HL-60 (cell line): ENCODE measurements around the gene CDC25A.

Experiments
- DNase-seq, 2 experiments: peaks; one replicate each; pipeline ENCODE4 v3.0.0-alpha.2; 2010 to 2020; ENCODE audit warnings: low read depth in 1 of 2, low spot score in 1 of 2
- H3K27ac ChIP-seq: fragments of 250-450 bp; sonication (Bioruptor Pico); replicated peaks from 2 replicates; pipeline ENCODE4 v1.5.1; 2020; ENCODE audit warnings: mild to moderate bottlenecking, moderate library complexity
- H3K27me3 ChIP-seq: fragments of 250-450 bp; sonication (Bioruptor Pico); 2 replicates; pipeline ENCODE4 v1.5.1; 2021; ENCODE audit warnings: mild to moderate bottlenecking, moderate library complexity; ENCODE audit not compliant: insufficient read depth, poor library complexity, severe bottlenecking
- H3K4me3 ChIP-seq: replicated peaks from 2 replicates; pipeline ENCODE4 v1.5.1; 2011; ENCODE audit warnings: mild to moderate bottlenecking, control low read depth, low read length; ENCODE audit not compliant: insufficient read depth
- GABPA ChIP-seq: IDR thresholded peaks from 2 replicates; pipeline ENCODE4 v1.6.1; 2012; ENCODE audit warnings: low read depth
- POLR2AphosphoS5 ChIP-seq: IDR thresholded peaks from 2 replicates; pipeline ENCODE4 v1.6.1; 2012; ENCODE audit warnings: low read depth
- SPI1 ChIP-seq: IDR thresholded peaks from 2 replicates; pipeline ENCODE4 v1.6.1; 2012; ENCODE audit warnings: low read depth, mild to moderate bottlenecking, borderline replicate concordance
- TF ChIP-seq, protein P1 (sequence below): IDR thresholded peaks from one replicate; pipeline ENCODE4 v1.5.1; 2011; ENCODE audit warnings: low read length, control low read depth, inconsistent platforms; ENCODE audit not compliant: insufficient read depth
- TF ChIP-seq, protein P2 (sequence below): IDR thresholded peaks from 2 replicates; pipeline ENCODE4 v1.6.1; 2012; ENCODE audit warnings: low read depth; ENCODE audit not compliant: insufficient replicate concordance

CDC25A gene

DNA sequence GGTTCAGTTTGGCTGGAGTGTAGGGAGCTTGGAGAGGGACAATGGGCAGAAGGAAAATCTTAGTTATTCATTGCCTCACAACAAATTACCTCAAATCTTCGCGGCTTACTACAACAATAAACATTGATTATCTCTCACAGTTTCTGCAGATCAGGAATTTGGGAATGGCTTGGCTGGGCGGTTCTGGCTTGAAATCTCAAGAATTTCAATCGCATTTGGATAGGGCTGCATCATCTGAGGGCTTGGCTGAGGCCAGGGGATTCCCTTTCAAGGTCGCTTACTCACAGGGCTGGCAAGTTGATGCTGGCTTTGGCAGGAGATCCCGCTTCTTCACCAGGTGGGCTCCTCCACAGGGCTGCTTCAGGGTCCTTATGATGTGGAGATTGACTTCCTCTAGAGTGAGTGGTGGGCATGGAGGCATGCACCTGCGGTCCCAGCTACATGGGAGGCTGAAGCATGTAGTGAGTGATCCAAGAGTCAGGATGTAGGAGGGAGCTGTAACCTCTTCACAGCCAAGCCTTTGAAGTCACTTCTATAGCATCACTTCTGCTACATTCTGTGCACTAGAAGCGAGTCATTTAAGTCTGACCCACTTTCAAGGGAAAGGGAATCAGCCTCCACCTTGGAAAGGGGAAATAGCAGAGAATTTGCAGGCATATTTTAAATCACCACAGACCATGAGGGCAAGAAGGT lies 63.1 kb downstream of the CDC25A start:
- TF ChIP-seq POLR2AphosphoS5 (no peak), SPI1 (no peak)
- TF ChIP-seq, protein P1, sequence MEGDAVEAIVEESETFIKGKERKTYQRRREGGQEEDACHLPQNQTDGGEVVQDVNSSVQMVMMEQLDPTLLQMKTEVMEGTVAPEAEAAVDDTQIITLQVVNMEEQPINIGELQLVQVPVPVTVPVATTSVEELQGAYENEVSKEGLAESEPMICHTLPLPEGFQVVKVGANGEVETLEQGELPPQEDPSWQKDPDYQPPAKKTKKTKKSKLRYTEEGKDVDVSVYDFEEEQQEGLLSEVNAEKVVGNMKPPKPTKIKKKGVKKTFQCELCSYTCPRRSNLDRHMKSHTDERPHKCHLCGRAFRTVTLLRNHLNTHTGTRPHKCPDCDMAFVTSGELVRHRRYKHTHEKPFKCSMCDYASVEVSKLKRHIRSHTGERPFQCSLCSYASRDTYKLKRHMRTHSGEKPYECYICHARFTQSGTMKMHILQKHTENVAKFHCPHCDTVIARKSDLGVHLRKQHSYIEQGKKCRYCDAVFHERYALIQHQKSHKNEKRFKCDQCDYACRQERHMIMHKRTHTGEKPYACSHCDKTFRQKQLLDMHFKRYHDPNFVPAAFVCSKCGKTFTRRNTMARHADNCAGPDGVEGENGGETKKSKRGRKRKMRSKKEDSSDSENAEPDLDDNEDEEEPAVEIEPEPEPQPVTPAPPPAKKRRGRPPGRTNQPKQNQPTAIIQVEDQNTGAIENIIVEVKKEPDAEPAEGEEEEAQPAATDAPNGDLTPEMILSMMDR, result no peak
- Histone ChIP-seq H3K27me3 (no peaks in the 10 kb centered on the region), H3K4me3 (no peak overlapping the region), H3K27ac (no peak overlapping the region)
- no peak for DNase-seq

DNA sequence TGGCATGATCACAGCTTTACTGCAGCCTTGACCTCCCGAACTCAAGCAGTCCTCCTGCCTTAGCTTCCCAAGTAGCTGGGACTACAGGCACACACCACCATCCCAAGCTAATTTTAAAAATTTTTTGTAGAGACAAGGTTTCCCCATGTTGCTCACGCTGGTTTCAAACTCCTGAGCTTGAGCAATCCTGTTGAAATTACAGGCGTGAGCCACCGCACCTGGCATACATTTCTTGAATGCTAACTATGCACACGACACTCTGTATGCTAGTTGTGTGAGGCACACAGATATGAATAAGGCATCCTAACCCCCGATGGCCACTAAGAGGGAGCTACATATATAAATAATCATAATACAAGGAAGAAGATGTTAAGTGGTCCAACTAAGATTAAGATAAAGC lies 64.9 kb downstream of the CDC25A start:
- Histone ChIP-seq H3K27ac (no peak overlapping the region), H3K4me3 (no peak overlapping the region), H3K27me3 (no peaks in the 10 kb centered on the region)
- no peak for DNase-seq
- TF ChIP-seq, protein P1, result no peak
- TF ChIP-seq, protein P2, sequence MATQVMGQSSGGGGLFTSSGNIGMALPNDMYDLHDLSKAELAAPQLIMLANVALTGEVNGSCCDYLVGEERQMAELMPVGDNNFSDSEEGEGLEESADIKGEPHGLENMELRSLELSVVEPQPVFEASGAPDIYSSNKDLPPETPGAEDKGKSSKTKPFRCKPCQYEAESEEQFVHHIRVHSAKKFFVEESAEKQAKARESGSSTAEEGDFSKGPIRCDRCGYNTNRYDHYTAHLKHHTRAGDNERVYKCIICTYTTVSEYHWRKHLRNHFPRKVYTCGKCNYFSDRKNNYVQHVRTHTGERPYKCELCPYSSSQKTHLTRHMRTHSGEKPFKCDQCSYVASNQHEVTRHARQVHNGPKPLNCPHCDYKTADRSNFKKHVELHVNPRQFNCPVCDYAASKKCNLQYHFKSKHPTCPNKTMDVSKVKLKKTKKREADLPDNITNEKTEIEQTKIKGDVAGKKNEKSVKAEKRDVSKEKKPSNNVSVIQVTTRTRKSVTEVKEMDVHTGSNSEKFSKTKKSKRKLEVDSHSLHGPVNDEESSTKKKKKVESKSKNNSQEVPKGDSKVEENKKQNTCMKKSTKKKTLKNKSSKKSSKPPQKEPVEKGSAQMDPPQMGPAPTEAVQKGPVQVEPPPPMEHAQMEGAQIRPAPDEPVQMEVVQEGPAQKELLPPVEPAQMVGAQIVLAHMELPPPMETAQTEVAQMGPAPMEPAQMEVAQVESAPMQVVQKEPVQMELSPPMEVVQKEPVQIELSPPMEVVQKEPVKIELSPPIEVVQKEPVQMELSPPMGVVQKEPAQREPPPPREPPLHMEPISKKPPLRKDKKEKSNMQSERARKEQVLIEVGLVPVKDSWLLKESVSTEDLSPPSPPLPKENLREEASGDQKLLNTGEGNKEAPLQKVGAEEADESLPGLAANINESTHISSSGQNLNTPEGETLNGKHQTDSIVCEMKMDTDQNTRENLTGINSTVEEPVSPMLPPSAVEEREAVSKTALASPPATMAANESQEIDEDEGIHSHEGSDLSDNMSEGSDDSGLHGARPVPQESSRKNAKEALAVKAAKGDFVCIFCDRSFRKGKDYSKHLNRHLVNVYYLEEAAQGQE, result no peak
- TF ChIP-seq GABPA (no peak), POLR2AphosphoS5 (no peak), SPI1 (no peak)

DNA sequence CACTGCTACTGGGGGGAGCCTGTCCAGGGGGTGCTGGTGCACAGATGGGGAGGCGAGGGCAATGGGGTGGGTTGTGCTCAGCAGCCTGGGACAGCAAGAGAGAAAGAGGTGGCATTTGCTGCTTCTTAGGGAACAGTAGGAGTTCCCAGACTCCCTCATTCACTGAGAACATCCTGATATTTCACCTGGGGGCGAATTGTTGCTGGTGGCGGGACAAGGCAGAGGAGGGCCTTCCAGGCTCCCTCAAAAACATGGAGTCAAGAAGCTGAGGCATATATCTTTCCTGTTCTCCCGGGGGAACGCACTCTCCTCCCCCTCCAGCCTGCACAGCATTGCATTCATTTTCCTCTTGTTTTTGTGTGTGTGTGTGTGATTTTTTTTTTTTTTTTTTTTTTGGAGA lies 65.7 kb downstream of the CDC25A start:
- DNase-seq, result no peak
- H3K4me3 ChIP-seq, result no peak overlapping the region
- no peaks in the 10 kb centered on the region for H3K27me3 ChIP-seq
- no peak overlapping the region for H3K27ac ChIP-seq
- TF ChIP-seq SPI1, result no peak
- TF ChIP-seq, protein P1, result no peak
- TF ChIP-seq POLR2AphosphoS5, result no peak
- TF ChIP-seq GABPA, result no peak
- TF ChIP-seq, protein P2, result no peak

DNA sequence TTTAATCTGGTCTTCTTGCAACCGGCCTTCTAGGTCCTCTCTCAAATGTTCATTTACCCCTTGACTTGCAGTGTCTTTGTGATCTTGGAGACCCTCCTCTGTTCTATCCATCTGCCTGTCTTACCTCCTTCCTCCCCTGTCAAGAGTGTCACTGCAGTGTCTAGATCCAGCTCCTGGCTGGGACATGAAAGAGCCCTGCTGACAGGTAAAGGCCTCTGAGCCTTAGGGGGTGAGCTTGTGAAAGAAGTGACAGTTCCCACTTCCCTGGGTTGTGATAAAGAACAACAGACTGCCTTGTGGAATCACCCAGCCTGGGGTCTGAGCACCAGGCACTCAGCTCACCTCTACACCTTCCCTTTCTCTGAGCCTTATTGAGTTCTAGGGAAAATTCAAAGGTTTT lies 68.0 kb downstream of the CDC25A start:
- no peak overlapping the region for H3K27ac ChIP-seq
- DNase-seq, result no peak
- H3K27me3 ChIP-seq, result no peaks in the 10 kb centered on the region
- TF ChIP-seq, protein P1, result no peak
- TF ChIP-seq GABPA, result no peak
- TF ChIP-seq, protein P2, result no peak
- no peak for TF ChIP-seq SPI1
- TF ChIP-seq POLR2AphosphoS5, result no peak
- H3K4me3 ChIP-seq, result no peak overlapping the region
